Activated CD4-positive, alpha-beta T cell treated with anti-CD3 and anti-CD28 coated beads, Interleukin-2, amount 50 U/mL, for 48 hours (primary cell): ENCODE measurements around the gene CCIN.

Experiments
- DNase-seq, 2 experiments: peaks; one replicate each; pipeline ENCODE4 v3.0.0-alpha.2; 2020

Gene CCIN

DNA sequence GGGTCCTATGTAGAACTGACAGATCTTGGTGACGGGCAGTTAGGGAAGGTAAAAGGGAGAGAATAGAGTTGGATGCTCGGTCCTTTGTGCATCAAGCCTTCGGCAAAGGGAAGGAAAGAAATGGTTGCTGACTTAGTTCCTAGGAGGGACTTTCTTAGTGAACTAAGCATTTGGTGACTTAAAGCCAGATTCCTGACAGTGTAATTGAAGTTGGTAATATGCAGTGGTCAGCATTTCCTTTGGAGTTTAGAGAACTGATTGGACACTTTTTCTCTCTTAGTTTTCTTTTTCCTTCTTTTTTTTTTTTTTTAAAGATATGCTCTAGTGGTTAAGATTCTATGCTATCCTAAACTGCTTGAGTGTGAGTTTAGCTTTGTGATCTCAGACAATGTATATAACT lies 23.8 kb downstream of the CCIN start:
- no peak for DNase-seq

DNA sequence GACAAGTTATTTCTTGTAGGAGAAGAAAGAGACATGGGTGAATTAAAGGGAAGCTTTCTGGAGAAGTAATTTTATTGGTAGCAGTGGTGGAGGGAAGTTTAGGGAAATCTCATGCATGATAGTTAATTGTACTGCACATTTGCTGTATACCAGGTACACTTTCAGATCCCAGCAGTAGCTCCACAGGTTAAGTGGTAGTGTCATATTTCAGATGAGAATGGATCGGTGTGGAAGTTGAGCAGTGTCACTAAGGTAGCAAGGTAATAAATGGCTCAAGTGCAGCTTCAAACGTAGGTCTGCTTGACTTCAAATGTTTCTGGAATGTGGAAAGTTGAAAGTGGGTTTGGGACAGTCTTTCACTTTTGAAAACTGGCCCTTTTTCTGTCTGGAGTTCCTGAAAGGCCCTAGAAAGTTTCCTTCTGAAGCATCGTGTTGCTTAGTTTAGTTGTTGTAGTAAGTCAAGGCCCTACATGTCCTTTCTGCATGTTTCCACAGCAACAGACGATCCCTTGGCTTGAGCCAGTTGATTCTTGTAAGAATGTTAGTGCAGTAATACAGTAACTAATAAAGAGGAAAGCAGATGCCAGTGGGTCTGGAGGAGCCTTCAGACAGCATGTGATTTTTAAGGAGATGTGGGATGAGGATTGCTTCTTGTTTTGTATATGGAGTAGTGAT lies 25.3 kb downstream of the CCIN start:
- DNase-seq: no peak

DNA sequence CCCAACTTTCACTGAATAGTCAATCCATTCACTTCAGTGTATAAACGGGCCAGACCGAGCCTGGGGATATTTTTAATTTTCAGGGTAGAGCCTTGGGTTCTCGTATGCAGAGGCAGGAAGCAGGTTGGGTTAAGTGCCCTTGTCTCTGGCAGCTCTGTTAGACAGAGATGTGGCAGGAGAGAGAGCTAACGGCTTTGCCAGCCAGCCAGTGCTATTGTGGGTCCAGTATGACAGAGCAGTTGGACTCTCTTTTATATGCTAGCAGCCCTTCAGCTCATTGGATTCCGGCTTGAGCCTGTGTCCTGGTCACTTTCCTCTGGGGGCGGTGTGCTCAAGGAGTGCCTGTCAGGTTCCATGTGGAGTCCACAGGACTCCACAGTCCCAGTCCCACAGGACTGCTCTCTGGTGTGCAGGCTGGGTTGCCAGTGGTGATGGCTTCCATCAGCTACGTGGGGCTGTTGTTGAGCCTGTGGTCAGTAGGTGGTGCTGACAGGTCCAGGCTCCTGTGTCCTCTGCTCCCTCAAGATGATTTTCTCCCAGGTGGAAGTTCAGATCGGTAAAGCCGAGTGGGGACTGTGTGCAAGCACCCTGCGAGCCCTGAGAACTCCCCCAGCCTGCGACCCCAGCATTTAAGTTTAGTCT lies 35.8 kb downstream of the CCIN start:
- no peak for DNase-seq

DNA sequence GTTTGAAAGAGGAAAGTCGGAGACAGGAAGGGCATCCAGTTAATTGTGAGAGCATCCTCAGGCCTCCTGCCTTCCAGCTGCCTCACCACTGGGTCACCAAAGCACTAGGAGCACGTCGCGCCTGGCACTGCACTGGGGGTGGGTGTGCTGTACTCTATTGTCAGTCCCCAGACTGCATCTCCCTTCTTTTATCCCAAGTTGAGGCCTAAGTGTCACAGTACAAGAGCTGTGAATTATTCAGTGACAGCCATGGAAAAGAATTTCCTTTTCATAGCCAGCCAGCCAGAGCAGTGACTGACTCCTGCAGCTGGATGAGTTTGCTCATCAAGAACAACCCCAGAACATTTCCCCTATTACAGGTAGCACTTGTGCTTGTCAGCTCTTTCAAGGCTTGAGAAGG lies 37.8 kb downstream of the CCIN start:
- no peak for DNase-seq

DNA sequence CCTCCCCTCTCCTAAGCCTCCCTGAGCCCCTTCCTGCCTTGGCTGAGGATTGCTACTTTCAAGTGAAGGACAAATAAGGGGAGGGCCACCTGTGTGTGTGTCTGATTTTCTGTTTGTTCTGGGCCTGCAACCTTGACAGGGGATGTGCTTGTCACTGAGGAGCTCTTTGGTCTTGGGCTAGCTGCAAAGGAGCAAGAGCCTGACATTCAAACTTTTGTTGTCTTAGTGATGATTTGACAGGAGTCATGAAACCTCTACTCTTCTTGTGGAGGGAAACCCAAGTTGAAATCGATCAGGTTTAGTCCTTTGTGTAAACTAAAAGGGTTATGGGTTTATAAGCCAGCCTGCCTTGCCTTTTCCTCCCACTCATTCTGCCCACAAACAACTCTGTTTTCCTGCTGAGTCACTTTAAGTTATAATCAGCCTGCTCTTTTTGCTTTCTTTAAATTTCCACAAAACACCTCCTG lies 38.4 kb downstream of the CCIN start:
- DNase-seq: no peak

DNA sequence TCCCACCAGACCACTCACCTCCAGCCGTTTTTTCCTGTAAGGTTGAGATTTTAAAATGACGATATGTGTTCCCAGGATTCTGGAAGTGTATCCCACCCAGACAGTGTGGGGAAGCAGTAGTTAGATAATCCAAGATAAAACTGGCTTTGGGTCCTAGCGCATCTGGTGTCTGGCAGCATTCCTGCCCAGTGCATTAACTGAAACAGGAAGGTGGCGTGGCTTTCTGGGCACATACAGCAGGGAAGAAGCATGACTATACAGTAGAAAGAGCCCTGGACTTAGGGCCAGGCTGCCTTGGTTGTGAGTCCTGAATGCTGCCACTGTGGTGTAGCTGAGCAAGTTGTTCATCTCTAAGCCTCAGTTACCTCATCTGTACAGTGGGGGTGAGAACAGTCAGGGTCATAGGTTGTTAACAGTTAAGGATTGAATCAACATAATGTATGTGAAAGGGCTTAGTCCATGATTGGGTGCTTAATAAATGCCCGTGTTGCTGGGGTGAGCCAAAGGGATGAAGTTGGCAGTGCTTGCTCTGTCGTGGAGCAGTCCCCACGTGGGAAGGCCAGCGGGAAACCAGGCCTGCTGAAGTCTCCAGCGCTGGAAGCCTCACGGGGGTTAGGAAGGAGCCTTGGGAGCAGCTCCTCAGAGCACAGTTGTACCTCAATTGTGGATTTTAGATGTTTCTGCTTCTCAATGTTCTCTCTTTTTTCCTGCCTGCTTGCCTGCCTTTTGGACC lies 39.5 kb downstream of the CCIN start:
- DNase-seq: no peak

DNA sequence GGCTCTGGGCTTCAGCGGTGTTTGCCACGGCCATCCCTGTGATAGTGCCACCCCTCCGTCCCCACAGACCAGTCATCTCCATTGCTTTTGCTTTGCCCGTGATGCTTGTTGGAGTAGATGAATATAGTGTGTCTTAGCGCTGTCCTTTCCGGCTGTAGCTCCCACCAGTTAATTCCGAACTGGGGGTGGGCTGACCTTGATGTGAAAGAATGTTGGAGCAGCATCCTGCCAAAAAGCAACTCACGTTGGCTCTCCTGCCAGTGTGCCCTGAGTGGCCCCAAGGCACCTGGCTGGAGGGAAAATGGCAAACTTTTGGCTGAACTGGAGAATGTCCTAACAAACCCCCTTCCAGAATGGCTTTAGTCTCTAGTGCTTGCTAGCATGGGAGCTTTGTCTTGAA lies 41.5 kb downstream of the CCIN start:
- DNase-seq: no peak

DNA sequence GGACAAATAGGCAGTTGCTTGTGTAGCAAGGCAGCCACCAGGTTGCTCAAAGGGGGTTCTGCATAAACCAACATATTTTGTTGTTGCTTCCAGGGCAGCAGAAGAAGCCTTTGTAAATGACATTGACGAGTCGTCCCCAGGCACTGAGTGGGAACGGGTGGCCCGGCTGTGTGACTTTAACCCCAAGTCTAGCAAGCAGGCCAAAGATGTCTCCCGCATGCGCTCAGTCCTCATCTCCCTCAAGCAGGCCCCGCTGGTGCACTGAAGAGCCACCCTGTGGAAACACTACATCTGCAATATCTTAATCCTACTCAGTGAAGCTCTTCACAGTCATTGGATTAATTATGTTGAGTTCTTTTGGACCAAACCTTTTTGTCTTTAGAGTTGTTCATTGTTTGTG lies 42.3 kb downstream of the CCIN start:
- no peak for DNase-seq

DNA sequence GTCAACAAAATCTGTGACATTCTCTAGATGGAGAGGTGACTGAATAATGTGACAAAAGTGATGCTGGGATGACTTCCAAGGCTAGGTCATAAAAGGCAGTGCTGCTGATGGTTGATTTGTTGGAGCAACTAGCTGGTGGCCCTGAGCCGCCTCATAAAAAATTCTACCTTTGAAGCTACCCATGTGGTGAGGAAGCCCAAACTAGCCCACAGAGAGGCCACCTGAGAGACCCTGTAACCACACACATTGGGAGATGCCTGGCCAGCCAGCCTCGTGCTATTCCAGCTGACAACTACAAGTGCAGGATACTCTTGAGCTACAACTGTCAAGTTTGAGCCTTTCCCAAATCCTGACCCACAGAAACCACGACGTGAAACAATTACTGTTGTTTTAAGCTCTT lies 44.2 kb downstream of the CCIN start:
- no peak for DNase-seq

DNA sequence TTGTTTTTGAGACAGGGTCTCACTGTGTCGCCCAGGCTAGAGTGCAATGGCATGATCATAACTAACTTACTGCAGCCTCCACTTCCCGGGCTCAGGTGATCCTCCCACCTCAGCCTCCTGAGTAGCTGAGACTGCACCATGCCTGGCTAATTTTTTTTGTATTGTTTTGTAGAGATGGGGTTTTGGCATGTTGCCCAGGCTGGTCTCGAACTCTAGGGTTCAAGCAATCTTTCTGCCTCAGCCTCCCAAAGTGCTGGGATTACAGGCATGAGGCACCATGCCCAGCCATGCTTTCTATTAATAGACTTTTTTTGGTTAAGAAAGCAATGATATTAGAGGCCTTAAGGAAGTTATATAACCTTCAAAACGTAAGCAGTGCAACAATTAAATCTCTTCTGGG lies 44.8 kb downstream of the CCIN start:
- DNase-seq: no peak

DNA sequence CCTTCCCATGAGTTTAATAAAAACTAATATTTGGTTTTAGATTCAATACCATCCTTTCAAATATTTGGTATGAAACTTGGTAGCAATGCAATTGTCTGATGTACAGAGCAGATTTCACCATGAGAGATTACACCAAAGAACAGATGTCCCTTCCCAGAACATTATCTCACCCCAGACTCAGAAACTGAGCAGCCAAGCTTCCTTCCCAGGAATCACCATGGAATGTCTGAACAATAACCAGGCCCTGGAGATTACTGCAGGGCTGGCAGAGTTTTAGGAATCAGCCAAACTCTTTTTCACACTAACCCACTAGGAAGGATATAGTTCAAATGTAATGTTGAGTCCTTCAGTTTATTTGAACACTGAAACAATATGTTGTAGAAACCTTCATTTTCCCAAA lies 45.4 kb downstream of the CCIN start:
- no peak for DNase-seq

DNA sequence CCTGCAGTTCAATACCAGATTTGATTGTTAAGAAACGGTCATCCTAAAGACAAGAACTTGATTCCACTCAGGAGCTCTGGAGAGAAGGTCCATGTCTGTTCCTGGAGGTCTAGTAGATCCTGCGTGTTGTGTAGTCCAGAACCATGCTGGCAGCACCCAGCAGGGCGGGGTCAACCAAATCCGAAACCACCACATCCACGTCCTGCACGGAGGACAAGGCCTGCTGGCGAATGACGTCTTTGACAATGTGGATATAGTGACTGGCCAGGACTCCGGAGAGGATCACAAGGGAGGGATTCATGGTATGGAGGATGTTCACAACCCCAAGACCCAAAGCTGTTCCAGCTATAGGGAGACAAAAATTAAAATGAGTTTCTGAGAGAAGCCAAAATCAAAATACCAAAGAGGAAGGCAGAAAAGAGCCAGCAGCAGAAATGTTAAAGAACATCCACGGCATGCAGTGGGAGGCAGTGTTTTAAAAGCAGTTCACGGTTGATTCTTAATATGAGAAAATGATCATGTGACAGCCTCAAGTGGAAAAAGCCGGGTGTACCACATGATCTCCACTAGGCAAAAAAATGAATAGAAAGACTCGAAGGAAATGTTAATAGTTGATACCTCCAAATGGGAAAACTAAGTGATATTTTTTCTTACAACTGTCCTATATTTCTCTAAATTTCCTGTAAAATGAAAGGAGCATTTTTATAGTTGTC lies 48.2 kb downstream of the CCIN start:
- DNase-seq: no peak

DNA sequence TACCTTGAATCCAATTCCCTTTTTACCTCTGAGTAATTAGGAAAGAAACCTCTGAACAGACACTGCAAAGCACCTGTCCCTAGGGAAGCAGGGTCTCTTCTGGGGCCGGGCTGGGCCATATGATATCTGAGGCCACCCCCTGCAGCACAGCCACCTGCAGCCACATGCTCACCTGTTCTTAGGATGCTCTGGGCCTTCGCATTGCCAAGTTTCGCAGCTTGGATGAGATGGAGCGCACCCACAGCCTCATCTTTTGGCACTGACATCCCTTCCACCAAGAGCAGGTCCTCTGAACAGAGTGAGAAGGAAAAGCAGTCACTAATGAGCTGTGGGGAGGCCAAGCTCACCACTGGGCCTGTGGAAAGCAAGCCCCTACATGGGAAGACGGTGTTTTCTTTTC lies 48.8 kb downstream of the CCIN start:
- no peak for DNase-seq

DNA sequence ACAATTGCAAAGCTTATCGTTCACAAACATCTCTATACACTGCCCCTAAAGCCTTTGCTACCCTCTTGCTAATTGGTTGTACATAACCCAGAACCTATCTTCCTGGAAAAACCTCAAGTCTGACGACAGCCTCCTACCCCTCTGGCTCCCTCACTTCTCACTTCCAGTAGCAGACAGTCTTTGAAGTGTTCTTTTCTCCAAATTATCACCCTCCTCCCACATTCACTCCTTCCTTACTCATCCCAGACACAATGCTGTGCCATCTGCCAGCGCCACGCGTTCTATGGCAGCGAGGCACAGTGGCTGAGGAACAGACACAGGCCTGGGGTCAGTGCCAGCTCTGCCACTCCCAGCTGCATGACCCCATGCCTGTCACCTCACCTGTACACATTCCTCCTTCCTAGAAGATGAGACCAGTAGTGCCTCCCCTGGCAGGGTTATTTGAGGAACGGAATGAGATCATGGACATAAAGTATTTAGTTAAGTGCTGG lies 49.3 kb downstream of the CCIN start:
- peak in 1 of 2 experiments; percentile 11 for DNase-seq
